Measurements from ENCODE around the gene KIAA0408. TPM values are rescaled to one million over a fixed set of nuclear protein-coding genes. Genes with fewer than 3 reads are reported as not detected.

The KIAA0408 gene
- total and polyA plus RNA-seq, 8 donors = 0.09 to 4.9 (median 1.2) TPM

GRCh38 chr6:127494240-127494767 is 35.1 kb upstream of the KIAA0408 start:
- Histone ChIP-seq H3K4me3 (no peak overlapping the region), H3K36me3 (no peaks in the 10 kb centered on the region), H3K9me3 (no peaks in the 10 kb centered on the region), H3K4me1 (no peaks in the 10 kb centered on the region), H3K27ac (no peak overlapping the region), H3K27me3 (no peaks in the 10 kb centered on the region)
- FAIRE-seq (no peak), ATAC-seq (no peak), DNase-seq (no peak)
- intact Hi-C loops (cut with DNase I) = no loop called here
- no peak for TF ChIP-seq CTCF (IDR thresholded peaks at IDR 0.05)

- 77 to 84% methylated on average over 1 of the region's 1 CpG for WGBS, 2 donors
- ATAC-seq = no peak
- Histone ChIP-seq H3K27me3 (no peaks in the 10 kb centered on the region), H3K4me1 (no peaks in the 10 kb centered on the region), H3K36me3 (no peaks in the 10 kb centered on the region), H3K27ac (no peak overlapping the region), H3K4me3 (no peak overlapping the region), H3K9me3 (no peaks in the 10 kb centered on the region)
- intact Hi-C loops (cut with DNase I) = no loop called here
- FAIRE-seq = no peak
- no peak for DNase-seq
- no peak for TF ChIP-seq CTCF (IDR thresholded peaks at IDR 0.05)
Observed at GRCh38 chr6:127489248-127489647, 30.1 kb upstream of the KIAA0408 start.

GRCh38 chr6:127486934-127487333 is 27.7 kb upstream of the KIAA0408 start:
- no peaks in the 10 kb centered on the region for H3K9me3 ChIP-seq
- H3K36me3 ChIP-seq = no peaks in the 10 kb centered on the region
- TF ChIP-seq CTCF (IDR thresholded peaks at IDR 0.05) = no peak
- H3K27me3 ChIP-seq = no peaks in the 10 kb centered on the region
- no peak overlapping the region for H3K27ac ChIP-seq
- FAIRE-seq (no peak), DNase-seq (no peak), ATAC-seq (no peak)
- no peak overlapping the region for H3K4me3 ChIP-seq
- intact Hi-C loops (cut with DNase I) = no loop called here
- WGBS, 2 donors = 85 to 90% methylated on average over 3 of the region's 3 CpGs
- no peaks in the 10 kb centered on the region for H3K4me1 ChIP-seq

- Histone ChIP-seq H3K27me3 (no peaks in the 10 kb centered on the region), H3K27ac (peak overlapping the region in 2 of 4 donors; percentile 12 to 26), H3K9me3 (no peaks in the 10 kb centered on the region), H3K36me3 (no peaks in the 10 kb centered on the region), H3K4me1 (no peaks in the 10 kb centered on the region), H3K4me3 (no peak overlapping the region)
- peak in 3 of 4 donors; percentile 66 to 87 (median 85) for ATAC-seq
- no peak for DNase-seq
- 42% methylated on average over 3 of the region's 3 CpGs for WGBS, 2 donors
- peak; percentile 67 for FAIRE-seq
- no peak for TF ChIP-seq CTCF (IDR thresholded peaks at IDR 0.05)
- intact Hi-C loops (cut with DNase I) = no loop called here
Observed at GRCh38 chr6:127484212-127484863, 25.1 kb upstream of the KIAA0408 start.

GRCh38 chr6:127483399-127484055 is 24.3 kb upstream of the KIAA0408 start:
- no peak for FAIRE-seq
- intact Hi-C loops (cut with DNase I) = no loop called here
- Histone ChIP-seq H3K27ac (peak overlapping the region in 2 of 4 donors; percentile 12 to 26), H3K27me3 (no peaks in the 10 kb centered on the region), H3K4me3 (no peak overlapping the region), H3K36me3 (no peaks in the 10 kb centered on the region), H3K9me3 (no peaks in the 10 kb centered on the region), H3K4me1 (no peaks in the 10 kb centered on the region)
- TF ChIP-seq CTCF (IDR thresholded peaks at IDR 0.05) = no peak
- DNase-seq = no peak
- WGBS, 2 donors = 50 to 55% methylated on average over 5 of the region's 5 CpGs
- ATAC-seq = no peak

All from pancreas (tissue), 10 donors.